Natural killer cell (primary cell): ENCODE data around the gene MAST4. TPM values are rescaled to one million over a fixed set of nuclear protein-coding genes. Genes with fewer than 3 reads are reported as not detected.

Experiments
- ATAC-seq, 3 donors: fragments of 150-1000 bp in 2 of 3; fragments of 200-7000 bp in 1 of 3; cut with Tn5 transposase; 1 replicate in 1 of 3; 2 replicates in 2 of 3; pipeline ENCODE4 v1.10.0; 2021; ENCODE audit warnings: mild to moderate bottlenecking in 2 of 3, moderate library complexity in 2 of 3
- DNase-seq, 2 donors: peaks; one replicate each; pipeline versions ENCODE4 v3.0.0 to v3.0.0-alpha.2; 2013 to 2021; ENCODE audit warnings: mixed read lengths in 1 of 2
- H3K27ac ChIP-seq: one replicate; pipeline ENCODE4 v1.5.1; 2013; ENCODE audit warnings: mild to moderate bottlenecking, low read length
- H3K27me3 ChIP-seq: one replicate; pipeline ENCODE4 v1.6.1; 2013; ENCODE audit warnings: low read length; ENCODE audit not compliant: control insufficient read depth, insufficient read depth
- H3K36me3 ChIP-seq: one replicate; pipeline ENCODE4 v1.6.1; 2013; ENCODE audit warnings: low read length; ENCODE audit not compliant: control insufficient read depth, insufficient read depth
- H3K4me1 ChIP-seq: one replicate; pipeline ENCODE4 v1.6.1; 2013; ENCODE audit warnings: low read length; ENCODE audit not compliant: control insufficient read depth, insufficient read depth
- H3K4me3 ChIP-seq: one replicate; pipeline ENCODE4 v1.5.1; 2013; ENCODE audit warnings: low read length
- H3K9me3 ChIP-seq: one replicate; pipeline ENCODE4 v1.6.1; 2013; ENCODE audit warnings: low read length; ENCODE audit not compliant: control insufficient read depth, insufficient read depth
- H3K27ac Mint-ChIP-seq, 2 donors: one replicate each; pipeline ENCODE4 v1.8.0; 2022; ENCODE audit warnings: mild to moderate bottlenecking in 2 of 2, mixed read lengths in 2 of 2, moderate library complexity in 1 of 2
- H3K27me3 Mint-ChIP-seq, 2 donors: one replicate each; pipeline ENCODE4 v1.8.0; 2022; ENCODE audit warnings: low read depth in 2 of 2, mixed read lengths in 2 of 2
- H3K36me3 Mint-ChIP-seq: one replicate; pipeline ENCODE4 v1.8.0; 2022; ENCODE audit warnings: mixed read lengths
- H3K4me1 Mint-ChIP-seq, 2 donors: one replicate each; pipeline ENCODE4 v1.8.0; 2022; ENCODE audit warnings: mixed read lengths in 2 of 2
- H3K4me3 Mint-ChIP-seq: one replicate; pipeline ENCODE4 v1.8.0; 2022; ENCODE audit warnings: mild to moderate bottlenecking, moderate library complexity, mixed read lengths
- H3K9me3 Mint-ChIP-seq, 2 donors: one replicate each; pipeline ENCODE4 v1.8.0; 2022; ENCODE audit warnings: mixed read lengths in 2 of 2
- CTCF ChIP-seq: fragments of 200-600 bp; IDR thresholded peaks from one replicate; pipeline ENCODE4 v1.8.0; 2022; ENCODE audit warnings: antibody characterized with exemption
- WGBS: methylation state at CpG from one replicate; pipeline ENCODE4 v1.1.7; 2013; ENCODE audit warnings: missing lambda C conversion rate; ENCODE audit not compliant: insufficient coverage; 5-methylcytosine and 5-hydroxymethylcytosine counted together
- intact Hi-C: fragments of 100-400 bp; cut with micrococcal nuclease; formaldehyde crosslinking; loops from one replicate; pipeline ENCODE4 v1.14.2; 2022
- total RNA-seq, 4 donors: library from RNA; stranded (reverse); fragments of 120-200 nt in 1 of 4; gene quantifications; one replicate each; pipeline versions ENCODE4 v1.2.3 to v1.2.4, GENCODE V29; 2013 to 2022

Gene MAST4
- total RNA-seq, 3 donors from 2014 or later (not counting 1 experiment from before 2014, with no cell fraction given) = 6.5 to 14.1 (median 12.7) TPM

GRCh38 chr5:66828548-66829357, 232.6 kb downstream of the MAST4 start:
- 1% methylated on average over 21 of the region's 21 CpGs for WGBS
- Mint-ChIP-seq H3K27me3 (peaks cover 27 to 46% of the 10 kb centered on the region in 2 donors), H3K9me3 (no peaks in the 10 kb centered on the region), H3K4me3 (peak overlapping the region; percentile 65), H3K27ac (peak overlapping the region in 1 of 2 donors; percentile 82), H3K36me3 (no peaks in the 10 kb centered on the region), H3K4me1 (peaks cover 15 to 21% of the 10 kb centered on the region in 2 donors)
- no peaks in the 10 kb centered on the region for H3K9me3 ChIP-seq
- peak overlapping the region; percentile 25 for H3K4me3 ChIP-seq
- no peak for TF ChIP-seq CTCF
- peaks cover 3% of the 10 kb centered on the region for H3K27me3 ChIP-seq
- H3K4me1 ChIP-seq = peaks cover 13% of the 10 kb centered on the region
- intact Hi-C loops = no loop called here
- peak in 1 of 2 donors; percentile 70 for DNase-seq
- no peaks in the 10 kb centered on the region for H3K36me3 ChIP-seq
- no peak overlapping the region for H3K27ac ChIP-seq
- peak; percentile 86 to 89 (median 88) for ATAC-seq

GRCh38 chr5:66829358-66829674, 233.1 kb downstream of the MAST4 start:
- H3K9me3 Mint-ChIP-seq = no peaks in the 10 kb centered on the region
- peak overlapping the region in 1 of 2 donors; percentile 82 for H3K27ac Mint-ChIP-seq
- ATAC-seq (no peak), DNase-seq (no peak)
- intact Hi-C loops = no loop called here
- H3K27ac ChIP-seq = no peak overlapping the region
- no peaks in the 10 kb centered on the region for H3K36me3 ChIP-seq
- no peaks in the 10 kb centered on the region for H3K9me3 ChIP-seq
- H3K36me3 Mint-ChIP-seq = no peaks in the 10 kb centered on the region
- H3K27me3 Mint-ChIP-seq = peaks cover 27 to 46% of the 10 kb centered on the region in 2 donors
- H3K4me1 ChIP-seq = peaks cover 13% of the 10 kb centered on the region
- peaks cover 15 to 21% of the 10 kb centered on the region in 2 donors for H3K4me1 Mint-ChIP-seq
- peak overlapping the region; percentile 25 for H3K4me3 ChIP-seq
- peaks cover 3% of the 10 kb centered on the region for H3K27me3 ChIP-seq
- peak overlapping the region; percentile 65 for H3K4me3 Mint-ChIP-seq
- no peak for TF ChIP-seq CTCF

GRCh38 chr5:66829826-66830225, 233.6 kb downstream of the MAST4 start:
- Mint-ChIP-seq H3K9me3 (no peaks in the 10 kb centered on the region), H3K27ac (no peak overlapping the region), H3K4me3 (no peak overlapping the region), H3K36me3 (no peaks in the 10 kb centered on the region), H3K4me1 (peaks cover 15 to 21% of the 10 kb centered on the region in 2 donors), H3K27me3 (peaks cover 27 to 46% of the 10 kb centered on the region in 2 donors)
- Histone ChIP-seq H3K4me1 (peaks cover 13% of the 10 kb centered on the region), H3K27ac (no peak overlapping the region), H3K36me3 (no peaks in the 10 kb centered on the region), H3K9me3 (no peaks in the 10 kb centered on the region), H3K27me3 (peaks cover 3% of the 10 kb centered on the region), H3K4me3 (no peak overlapping the region)
- 33% methylated on average over 1 of the region's 2 CpGs for WGBS
- intact Hi-C loops = no loop called here
- no peak for TF ChIP-seq CTCF
- ATAC-seq (no peak), DNase-seq (no peak)
